Measurements from ENCODE around the gene FLYWCH2. TPM values are rescaled to one million over a fixed set of nuclear protein-coding genes. Genes with fewer than 3 reads are reported as not detected.

The FLYWCH2 gene
- total and polyA plus RNA-seq, 2 experiments from 2014 or later: 48.6 to 60.3 TPM

GRCh38 chr16:2856061-2856670 lies 26.8 kb upstream of the FLYWCH2 start:
- in situ Hi-C loops (cut with MboI): no loop called here
- DNase-seq: peak; percentile 33

GRCh38 chr16:2856686-2857450 lies 26.1 kb upstream of the FLYWCH2 start:
- Histone ChIP-seq H3F3A (ENCODE audit: insufficient read depth) (no peaks in the 10 kb centered on the region), H2AFZ (no peak overlapping the region), H4K20me1 (ENCODE audit: insufficient read depth) (no peaks in the 10 kb centered on the region), H3K27ac (no peak overlapping the region), H3K4me2 (ENCODE audit: unreplicated experiment) (no peak overlapping the region), H3K9ac (no peak overlapping the region), H3K9me3 (ENCODE audit: low read depth) (no peaks in the 10 kb centered on the region), H3K4me1 (ENCODE audit: insufficient read depth) (no peaks in the 10 kb centered on the region), H3K4me3 (no peak overlapping the region), H3K27me3 (replicated peaks; ENCODE audit: insufficient read depth) (no peaks in the 10 kb centered on the region; the same call in 1 of the 2 replicates), H3K36me3 (ENCODE audit: low read depth) (no peaks in the 10 kb centered on the region), H3K79me2 (ENCODE audit: insufficient read depth) (no peaks in the 10 kb centered on the region), H3K9me2 (ENCODE audit: insufficient read depth) (no peaks in the 10 kb centered on the region)
- TF ChIP-seq EZH2 (IDR thresholded peaks at IDR 0.05; ENCODE audit: insufficient read depth, poor library complexity, severe bottlenecking) (no peak), EZH2phosphoT487 (IDR thresholded peaks at IDR 0.05; ENCODE audit: insufficient read depth, low read depth) (no peak)
- 78 to 89% methylated on average over 14 to 21 of the region's 24 CpGs for WGBS, 2 experiments (ENCODE audit: low coverage in 1 of 2, low lambda C conversion rate in 2 of 2, missing lambda C conversion rate in 2 of 2)
- no peak for DNase-seq
- in situ Hi-C loops (cut with MboI): no loop called here

More at GRCh38 chr16:2856061-2856670, 26.8 kb upstream of the FLYWCH2 start:
- 91 to 93% methylated on average over 12 to 14 of the region's 14 CpGs for WGBS, 2 experiments (ENCODE audit: low coverage in 1 of 2, low lambda C conversion rate in 2 of 2, missing lambda C conversion rate in 2 of 2)
- no peaks in the 10 kb centered on the region for H4K20me1 ChIP-seq (ENCODE audit: insufficient read depth)
- no peak for TF ChIP-seq EZH2 (IDR thresholded peaks at IDR 0.05; ENCODE audit: insufficient read depth, poor library complexity, severe bottlenecking)
- TF ChIP-seq EZH2phosphoT487 (IDR thresholded peaks at IDR 0.05; ENCODE audit: insufficient read depth, low read depth): no peak
- no peak overlapping the region for H3K4me2 ChIP-seq (ENCODE audit: unreplicated experiment)
- no peaks in the 10 kb centered on the region for H3F3A ChIP-seq (ENCODE audit: insufficient read depth)
- no peaks in the 10 kb centered on the region for H3K36me3 ChIP-seq (ENCODE audit: low read depth)
- no peaks in the 10 kb centered on the region for H3K9me2 ChIP-seq (ENCODE audit: insufficient read depth)
- no peaks in the 10 kb centered on the region; the same call in 1 of the 2 replicates for H3K27me3 ChIP-seq (replicated peaks; ENCODE audit: insufficient read depth)
- H3K4me1 ChIP-seq (ENCODE audit: insufficient read depth): no peaks in the 10 kb centered on the region
- H3K4me3 ChIP-seq: no peak overlapping the region
- no peaks in the 10 kb centered on the region for H3K79me2 ChIP-seq (ENCODE audit: insufficient read depth)
- no peak overlapping the region for H2AFZ ChIP-seq
- no peaks in the 10 kb centered on the region for H3K9me3 ChIP-seq (ENCODE audit: low read depth)
- H3K27ac ChIP-seq: no peak overlapping the region
- no peak overlapping the region for H3K9ac ChIP-seq

- Histone ChIP-seq H3K27ac (no peak within 1 kb of the TSS), H3K9me2 (ENCODE audit: insufficient read depth) (no peaks in the 10 kb centered on the region), H3K79me2 (ENCODE audit: insufficient read depth) (no peaks in the 10 kb centered on the region), H3K27me3 (replicated peaks; ENCODE audit: insufficient read depth) (no peaks in the 10 kb centered on the region; the same call in 1 of the 2 replicates), H2AFZ (no peak within 1 kb of the TSS), H3F3A (ENCODE audit: insufficient read depth) (no peaks in the 10 kb centered on the region), H3K4me3 (no peak within 1 kb of the TSS), H3K4me1 (ENCODE audit: insufficient read depth) (no peaks in the 10 kb centered on the region), H3K4me2 (ENCODE audit: unreplicated experiment) (no peak within 1 kb of the TSS), H3K9ac (no peak within 1 kb of the TSS), H3K36me3 (ENCODE audit: low read depth) (no peaks in the 10 kb centered on the region), H4K20me1 (ENCODE audit: insufficient read depth) (no peaks in the 10 kb centered on the region), H3K9me3 (ENCODE audit: low read depth) (no peaks in the 10 kb centered on the region)
- WGBS, 2 experiments (ENCODE audit: low coverage in 1 of 2, low lambda C conversion rate in 2 of 2, missing lambda C conversion rate in 2 of 2): 17 to 19% methylated on average over 33 to 38 of the region's 42 CpGs
- TF ChIP-seq EZH2 (IDR thresholded peaks at IDR 0.05; ENCODE audit: insufficient read depth, poor library complexity, severe bottlenecking) (no peak), EZH2phosphoT487 (IDR thresholded peaks at IDR 0.05; ENCODE audit: insufficient read depth, low read depth) (no peak)
- DNase-seq: peak; percentile 25
- in situ Hi-C loops (cut with MboI): no loop called here
Measured at GRCh38 chr16:2857451-2858244, 25.4 kb upstream of the FLYWCH2 start, which contains the start of gene PRSS22. Gene PRSS22, minus strand, starts transcription at chr16:2858170. Its CDS starts 66 bp downstream, at chr16:2858104.

All from GM23248 (cell line).